HepG2 (cell line): Measurements from ENCODE around the gene PODXL2. TPM values are rescaled to one million over a fixed set of nuclear protein-coding genes. Genes with fewer than 3 reads are reported as not detected.

ENCODE experiments used
- ATAC-seq: fragments of 200-7000 bp; cut with Tn5 transposase; 3 replicates; pipeline ENCODE4 v1.9.1; 2020; ENCODE audit warnings: mild to moderate bottlenecking, moderate library complexity
- Bru-seq: library from RNA; stranded (reverse); fragments of 400-500 nt; gene quantifications from one replicate; lab custom pipeline; 2021; lab: Mats Ljungman, UMichigan
- BruChase-seq, 2 experiments: library from RNA; stranded (reverse); fragments of 400-500 nt; gene quantifications; one replicate each; lab custom pipeline; 2021; lab: Mats Ljungman, UMichigan
- BruUV-seq: library from RNA; stranded (reverse); fragments of 400-500 nt; replicated peaks from 2 replicates; lab custom pipeline; 2021; lab: Mats Ljungman, UMichigan
- CTCF ChIA-PET: fragments of 300-600 bp; formaldehyde crosslinking; extraction: SDS; loops from one replicate; lab custom pipeline; 2021; ENCODE audit warnings: low total read pairs, inconsistent platforms, low intra/inter-chr PET ratio; lab: Yijun Ruan, JAX
- POLR2A ChIA-PET: fragments of 350-600 bp; sonication (Branson Sonifier 250); formaldehyde crosslinking; loops from one replicate; lab custom pipeline; 2020; ENCODE audit warnings: antibody characterized with exemption, inconsistent platforms; lab: Yijun Ruan, JAX
- DNase-seq: peaks from one replicate; pipeline ENCODE4 v3.0.0-alpha.2; 2015; ENCODE audit warnings: low spot score
- FAIRE-seq: peaks from 3 replicates; lab custom pipeline; 2011; peaks lifted over from hg19 to GRCh38; lab: Jason Lieb, UNC
- H2AFZ ChIP-seq: one replicate; pipeline ENCODE4 v1.6.1; 2011; ENCODE audit warnings: low read length, inconsistent platforms
- H3K27ac ChIP-seq: fragments of 300-600 bp; 3 replicates; pipeline ENCODE4 v1.8.0; 2011; ENCODE audit warnings: mixed run types, mild to moderate bottlenecking, mixed read lengths, low read length, inconsistent platforms; ENCODE audit not compliant: insufficient read depth; ENCODE audit errors: extremely low read length
- H3K27me3 ChIP-seq, 2 experiments: fragments of 200-600 bp in 1 of 2; 2 replicates in 1 of 2; 3 replicates in 1 of 2; pipeline versions ENCODE4 v1.6.0 to v1.8.0; 2011; ENCODE audit warnings: low read length in 2 of 2, mild to moderate bottlenecking in 2 of 2, moderate library complexity in 2 of 2, inconsistent platforms in 1 of 2; ENCODE audit not compliant: insufficient read depth in 2 of 2, control insufficient read depth in 1 of 2
- H3K36me3 ChIP-seq, 2 experiments: fragments of 200-600 bp in 1 of 2; replicated peaks in 1 of 2; 2 replicates in 1 of 2; 3 replicates in 1 of 2; pipeline versions ENCODE4 v1.5.1 to v1.8.0; 2011; ENCODE audit warnings: low read length in 2 of 2, inconsistent platforms in 1 of 2; ENCODE audit not compliant: insufficient read depth in 2 of 2, control insufficient read depth in 1 of 2
- H3K4me1 ChIP-seq: 2 replicates; pipeline ENCODE4 v1.5.1; 2012; ENCODE audit warnings: low read length, inconsistent platforms; ENCODE audit not compliant: insufficient read depth
- H3K4me2 ChIP-seq: 2 replicates; pipeline ENCODE4 v1.6.0; 2011; ENCODE audit warnings: low read depth, low read length, inconsistent platforms
- H3K4me3 ChIP-seq, 3 experiments: fragments of 200-600 bp in 1 of 3; sonication (generic), shearing (Covaris generic) in 1 of 3; replicated peaks in 1 of 3; 2 replicates each; pipeline ENCODE4 v1.5.1; 2011 to 2016; ENCODE audit warnings: low read length in 3 of 3, inconsistent platforms in 2 of 3, low read depth in 2 of 3, mild to moderate bottlenecking in 2 of 3, control low read depth in 1 of 3, mixed read lengths in 1 of 3; ENCODE audit not compliant: insufficient read depth in 1 of 3
- H3K79me2 ChIP-seq: one replicate; pipeline ENCODE4 v1.6.1; 2011; ENCODE audit warnings: low read length, inconsistent platforms; ENCODE audit not compliant: insufficient read depth
- H3K9ac ChIP-seq: 2 replicates; pipeline ENCODE4 v1.6.0; 2011; ENCODE audit warnings: mild to moderate bottlenecking, low read depth, low read length, inconsistent platforms; ENCODE audit not compliant: insufficient read depth
- H3K9me3 ChIP-seq: 2 replicates; pipeline ENCODE4 v1.5.1; 2012; ENCODE audit warnings: mild to moderate bottlenecking, low read length
- H4K20me1 ChIP-seq: 2 replicates; pipeline ENCODE4 v1.6.0; 2011; ENCODE audit warnings: inconsistent platforms, mild to moderate bottlenecking, low read length, moderate library complexity; ENCODE audit not compliant: insufficient read depth
- CBX5 ChIP-seq: sonication (generic); formaldehyde crosslinking; IDR thresholded peaks from 2 replicates; pipeline ENCODE4 v1.4.0; 2020; ENCODE audit warnings: missing genetic modification reagents, borderline replicate concordance
- HOXA9 ChIP-seq: sonication (generic); formaldehyde crosslinking; IDR thresholded peaks from 2 replicates; pipeline ENCODE4 v1.8.1; 2022; ENCODE audit warnings: missing genetic modification reagents, mild to moderate bottlenecking, moderate library complexity, borderline replicate concordance
- JUND ChIP-seq: sonication (generic); formaldehyde crosslinking; IDR thresholded peaks from 2 replicates; pipeline ENCODE4 v1.8.0; 2022; ENCODE audit warnings: mild to moderate bottlenecking, missing genetic modification reagents
- KLF11 ChIP-seq: IDR thresholded peaks from 2 replicates; pipeline ENCODE4 v1.6.1; 2016; ENCODE audit warnings: missing compliant biosample characterization
- SNAPC2 ChIP-seq: sonication (generic); formaldehyde crosslinking; IDR thresholded peaks from 2 replicates; pipeline ENCODE4 v1.8.1; 2022; ENCODE audit warnings: mild to moderate bottlenecking, missing genetic modification reagents
- TEF ChIP-seq: sonication (generic); formaldehyde crosslinking; IDR thresholded peaks from 2 replicates; pipeline ENCODE4 v1.5.0; 2020; ENCODE audit warnings: missing genetic modification reagents
- YY1 ChIP-seq: IDR thresholded peaks from 2 replicates; pipeline ENCODE4 v1.6.1; 2011; ENCODE audit warnings: low read length, low read depth, moderate library complexity, mild to moderate bottlenecking; ENCODE audit not compliant: insufficient read depth, insufficient replicate concordance
- ZNF30 ChIP-seq: sonication (generic); formaldehyde crosslinking; IDR thresholded peaks from 2 replicates; pipeline ENCODE4 v1.5.0; 2020; ENCODE audit warnings: mild to moderate bottlenecking, missing genetic modification reagents
- WGBS: methylation state at CpG from one replicate; pipeline ENCODE4 v1.1.6; 2017; ENCODE audit warnings: low lambda C conversion rate; 5-methylcytosine and 5-hydroxymethylcytosine counted together
- in situ Hi-C: cut with HindIII; loops from 2 replicates; pipeline ENCODE4 v1.10.0; 2017; ENCODE audit warnings: low pct_unique_long_range_greater_than_20kb; ENCODE audit not compliant: extremely low pct_ligation_motif_present
- intact Hi-C: fragments of 100-400 bp; cut with micrococcal nuclease; formaldehyde crosslinking; loops from one replicate; pipeline ENCODE4 v1.10.0; 2022; ENCODE audit not compliant: unreplicated experiment
- long read RNA-seq, 2 experiments: library from RNA in 1 of 2; library from polyadenylated mRNA in 1 of 2; stranded (forward) in 1 of 2; unstranded in 1 of 2; transcript quantifications; one replicate each; pipeline ENCODE4 v2.0.0, GENCODE V29; 2019 to 2022
- polyA minus RNA-seq, 3 experiments: library from RNA; depleted of rRNA, polyadenylated mRNA; stranded (reverse); fragments of >200 nt; gene quantifications; 2 replicates each; pipeline ENCODE4 v1.2.3, GENCODE V29; 2011; ENCODE audit warnings: low replicate concordance in 1 of 3
- polyA plus RNA-seq, 8 experiments: library from polyadenylated mRNA; depleted of rRNA in 3 of 8; stranded (reverse) in 7 of 8; unstranded in 1 of 8; fragments of >200 nt; fragmentation: Illumina TruSeq in 4 of 8; extraction: Trizol in 4 of 8; gene quantifications; 2 replicates each; pipeline versions ENCODE4 v1.2.1 to v1.2.3, GENCODE V29; 2011 to 2016; ENCODE audit warnings: low read depth in 4 of 8, missing spikeins in 1 of 8, mixed read lengths in 1 of 8; ENCODE audit not compliant: insufficient read depth in 1 of 8
- total RNA-seq, 5 experiments: library from RNA; depleted of rRNA; stranded (reverse); fragments of >200 nt; fragmentation: Illumina TruSeq; extraction: Trizol; gene quantifications; 2 replicates each; pipeline ENCODE4 v1.2.3, GENCODE V29; 2016; ENCODE audit warnings: low read depth in 1 of 5
- TF ChIP-seq, protein P1 (sequence below): sonication (generic); formaldehyde crosslinking; conservative IDR thresholded peaks from 2 replicates; pipeline ENCODE4 v1.8.0; 2022; ENCODE audit warnings: missing genetic modification reagents
- TF ChIP-seq, protein P2 (sequence below): sonication (generic); formaldehyde crosslinking; IDR thresholded peaks from 2 replicates; pipeline ENCODE4 v1.4.0; 2020; ENCODE audit warnings: low read depth, mild to moderate bottlenecking, missing genetic modification reagents

Gene PODXL2, protein sequence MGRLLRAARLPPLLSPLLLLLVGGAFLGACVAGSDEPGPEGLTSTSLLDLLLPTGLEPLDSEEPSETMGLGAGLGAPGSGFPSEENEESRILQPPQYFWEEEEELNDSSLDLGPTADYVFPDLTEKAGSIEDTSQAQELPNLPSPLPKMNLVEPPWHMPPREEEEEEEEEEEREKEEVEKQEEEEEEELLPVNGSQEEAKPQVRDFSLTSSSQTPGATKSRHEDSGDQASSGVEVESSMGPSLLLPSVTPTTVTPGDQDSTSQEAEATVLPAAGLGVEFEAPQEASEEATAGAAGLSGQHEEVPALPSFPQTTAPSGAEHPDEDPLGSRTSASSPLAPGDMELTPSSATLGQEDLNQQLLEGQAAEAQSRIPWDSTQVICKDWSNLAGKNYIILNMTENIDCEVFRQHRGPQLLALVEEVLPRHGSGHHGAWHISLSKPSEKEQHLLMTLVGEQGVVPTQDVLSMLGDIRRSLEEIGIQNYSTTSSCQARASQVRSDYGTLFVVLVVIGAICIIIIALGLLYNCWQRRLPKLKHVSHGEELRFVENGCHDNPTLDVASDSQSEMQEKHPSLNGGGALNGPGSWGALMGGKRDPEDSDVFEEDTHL
- total RNA-seq (2016; rRNA removed; fragmentation: Illumina TruSeq; extraction: Trizol) (13.5 and 25.1 TPM in 2 replicates), polyA plus RNA-seq (2011; rRNA removed) (20.4 and 31.7 TPM in 2 replicates), polyA minus RNA-seq (2011; rRNA and poly(A)+ RNA removed; ENCODE audit: low replicate concordance) (19.7 and 24.8 TPM in 2 replicates), Bru-seq, nascent RNA (percentile 50 among the genes with signal in this experiment), BruChase-seq, experiment 1, labeled RNA remaining after a 6-hour chase (percentile 54 among the genes with signal in this experiment), BruChase-seq, experiment 2, labeled RNA remaining after a 2-hour chase (percentile 49 among the genes with signal in this experiment)
- 11.1 and 12.1 TPM in 2 replicates for total RNA-seq (2016; cell fraction: cytosol; rRNA removed; fragmentation: Illumina TruSeq; extraction: Trizol; ENCODE audit: low read depth)
- 12.9 and 25.2 TPM in 2 replicates for total RNA-seq (2016; cell fraction: insoluble cytoplasmic fraction; rRNA removed; fragmentation: Illumina TruSeq; extraction: Trizol)
- 17.4 and 19.2 TPM in 2 replicates for total RNA-seq (2016; cell fraction: membrane; rRNA removed; fragmentation: Illumina TruSeq; extraction: Trizol)
- 22.7 and 24.9 TPM in 2 replicates for total RNA-seq (2016; cell fraction: nucleus; rRNA removed; fragmentation: Illumina TruSeq; extraction: Trizol)
- 24.7 and 33.2 TPM in 2 replicates for polyA plus RNA-seq (2011; cell fraction: cytosol; rRNA removed)
- polyA plus RNA-seq (2011; cell fraction: nucleus; rRNA removed), result 25.3 and 29.3 TPM in 2 replicates
- polyA plus RNA-seq (2012), result 12.3 and 15.4 TPM in 2 replicates
- polyA plus RNA-seq (2016; cell fraction: cytosol; fragmentation: Illumina TruSeq; extraction: Trizol; ENCODE audit: low read depth), result 13.5 and 14.7 TPM in 2 replicates
- polyA plus RNA-seq (2016; cell fraction: insoluble cytoplasmic fraction; fragmentation: Illumina TruSeq; extraction: Trizol; ENCODE audit: low read depth), result 12.3 and 15.0 TPM in 2 replicates
- 18.5 and 19.8 TPM in 2 replicates for polyA plus RNA-seq (2016; cell fraction: membrane; fragmentation: Illumina TruSeq; extraction: Trizol; ENCODE audit: low read depth)
- polyA plus RNA-seq (2016; cell fraction: nucleus; fragmentation: Illumina TruSeq; extraction: Trizol; ENCODE audit: insufficient read depth, low read depth), result 39.4 and 41.1 TPM in 2 replicates
- 10.5 and 11.6 TPM in 2 replicates for polyA minus RNA-seq (2011; cell fraction: cytosol; rRNA and poly(A)+ RNA removed)
- polyA minus RNA-seq (2011; cell fraction: nucleus; rRNA and poly(A)+ RNA removed), result 5.3 and 7.3 TPM in 2 replicates
- long read RNA-seq, experiment 1, transcript PODXL2-201 (8 exons, 2,186 nt), result major isoform, 36 of 43 reads
- long read RNA-seq, experiment 1, partial matches to known transcripts, result 5 of 43 reads
- long read RNA-seq, experiment 1, other reads (novel, unspliced or antisense), result 2 of 43 reads
- long read RNA-seq, experiment 2, transcript PODXL2-201 (8 exons, 2,186 nt), result major isoform, 46 of 99 reads
- long read RNA-seq, experiment 2, partial matches to known transcripts, result 28 of 99 reads
- long read RNA-seq, experiment 2, other reads (novel, unspliced or antisense), result 25 of 99 reads

GRCh38 chr3:127628788-127629466, at the start of gene PODXL2:
Gene PODXL2 (plus strand): TSS chr3:127629185. CDS start chr3:127629220, 35 bp downstream.
- H3K27ac ChIP-seq, result no peak within 1 kb of the TSS
- H3K4me2 ChIP-seq, result peak within 1 kb of the TSS; percentile 76
- intact Hi-C loops (loop anchor here (1.0 kb wide), 1 partner anchor 30 kb away; no protein-coding TSS in a partner anchor), in situ Hi-C loops (no loop called here)
- DNase-seq (peak; percentile 28), ATAC-seq (peak; percentile 84), FAIRE-seq (no peak)
- H3K4me3 ChIP-seq, result peak within 1 kb of the TSS; percentile 30 to 67 (median 62); a peak in 4 of 6 replicates
- ChIA-PET CTCF (no interaction called here), POLR2A (interaction anchor here (1.2 kb wide), 1 partner anchor 31 kb away, joined by 4 read pairs; no protein-coding TSS in a partner anchor)
- H2AFZ ChIP-seq, result no peak within 1 kb of the TSS
- BruUV-seq, result no TSS peak
- H3K9ac ChIP-seq, result peak within 1 kb of the TSS; percentile 49
- peaks cover 2 to 7% of the 10 kb centered on the region in 2 experiments for H3K27me3 ChIP-seq
- WGBS, result 17% methylated on average over 12 of the region's 105 CpGs
- no peaks in the 10 kb centered on the region for H3K36me3 ChIP-seq
- H3K4me1 ChIP-seq, result peaks cover 21% of the 10 kb centered on the region
- H3K79me2 ChIP-seq, result no peaks in the 10 kb centered on the region
- H4K20me1 ChIP-seq, result no peaks in the 10 kb centered on the region; the same call in 1 of the 2 replicates
- no peaks in the 10 kb centered on the region for H3K9me3 ChIP-seq
- no peak for TF ChIP-seq YY1
- peak; percentile 74; the same call in 1 of the 2 replicates for TF ChIP-seq KLF11 (CRISPR knock-in tag)
- TF ChIP-seq, protein P1, sequence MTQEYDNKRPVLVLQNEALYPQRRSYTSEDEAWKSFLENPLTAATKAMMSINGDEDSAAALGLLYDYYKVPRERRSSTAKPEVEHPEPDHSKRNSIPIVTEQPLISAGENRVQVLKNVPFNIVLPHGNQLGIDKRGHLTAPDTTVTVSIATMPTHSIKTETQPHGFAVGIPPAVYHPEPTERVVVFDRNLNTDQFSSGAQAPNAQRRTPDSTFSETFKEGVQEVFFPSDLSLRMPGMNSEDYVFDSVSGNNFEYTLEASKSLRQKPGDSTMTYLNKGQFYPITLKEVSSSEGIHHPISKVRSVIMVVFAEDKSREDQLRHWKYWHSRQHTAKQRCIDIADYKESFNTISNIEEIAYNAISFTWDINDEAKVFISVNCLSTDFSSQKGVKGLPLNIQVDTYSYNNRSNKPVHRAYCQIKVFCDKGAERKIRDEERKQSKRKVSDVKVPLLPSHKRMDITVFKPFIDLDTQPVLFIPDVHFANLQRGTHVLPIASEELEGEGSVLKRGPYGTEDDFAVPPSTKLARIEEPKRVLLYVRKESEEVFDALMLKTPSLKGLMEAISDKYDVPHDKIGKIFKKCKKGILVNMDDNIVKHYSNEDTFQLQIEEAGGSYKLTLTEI (CRISPR knock-in tag), result no peak; the same call in 1 of the 2 replicates
- TF ChIP-seq ZNF30 (CRISPR knock-in tag), result peak; percentile 38; the same call in 1 of the 2 replicates
- TF ChIP-seq SNAPC2 (CRISPR knock-in tag), result peak; percentile 80
- peak; percentile 72; the same call in 1 of the 2 replicates for TF ChIP-seq HOXA9 (CRISPR knock-in tag)
- TF ChIP-seq, protein P2, sequence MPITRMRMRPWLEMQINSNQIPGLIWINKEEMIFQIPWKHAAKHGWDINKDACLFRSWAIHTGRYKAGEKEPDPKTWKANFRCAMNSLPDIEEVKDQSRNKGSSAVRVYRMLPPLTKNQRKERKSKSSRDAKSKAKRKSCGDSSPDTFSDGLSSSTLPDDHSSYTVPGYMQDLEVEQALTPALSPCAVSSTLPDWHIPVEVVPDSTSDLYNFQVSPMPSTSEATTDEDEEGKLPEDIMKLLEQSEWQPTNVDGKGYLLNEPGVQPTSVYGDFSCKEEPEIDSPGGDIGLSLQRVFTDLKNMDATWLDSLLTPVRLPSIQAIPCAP, result 0 out of 2 replicates have a peak, but pooled peaks have one; percentile 53
- no peak for TF ChIP-seq TEF (CRISPR knock-in tag)
- TF ChIP-seq CBX5, result 0 out of 2 replicates have a peak, but pooled peaks have one; percentile 30
- peak; percentile 36; the same call in 1 of the 2 replicates for TF ChIP-seq JUND (CRISPR knock-in tag)
